Measurements from ENCODE around the gene TPSG1.

DNA sequence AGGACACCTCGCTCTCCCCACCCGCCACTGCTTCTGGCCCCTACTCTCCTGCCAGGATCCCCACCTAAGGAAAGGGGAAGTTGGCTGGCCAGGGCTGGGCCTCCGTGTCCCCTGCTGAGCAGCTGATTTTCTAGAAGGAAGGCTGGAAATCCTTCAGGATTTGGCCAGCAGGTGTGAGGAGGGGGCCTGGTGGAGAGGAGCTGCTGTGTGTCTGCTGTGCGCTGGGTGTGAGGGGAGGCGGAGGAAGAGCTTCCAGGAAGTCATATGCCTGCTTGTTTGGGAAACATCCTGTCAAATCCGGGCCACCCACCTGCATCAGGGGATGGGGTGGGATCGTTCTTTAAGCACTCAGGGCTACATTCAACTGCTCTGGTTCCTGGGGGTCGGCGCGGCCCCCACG, 28.6 kb downstream of the TPSG1 start:
- TF ChIP-seq EP300 (IDR thresholded peaks at IDR 0.05) (no peak), POLR2AphosphoS5 (IDR thresholded peaks at IDR 0.05) (no peak), POLR2A (IDR thresholded peaks at IDR 0.05) (no peak)
- TF ChIP-seq, protein P1, sequence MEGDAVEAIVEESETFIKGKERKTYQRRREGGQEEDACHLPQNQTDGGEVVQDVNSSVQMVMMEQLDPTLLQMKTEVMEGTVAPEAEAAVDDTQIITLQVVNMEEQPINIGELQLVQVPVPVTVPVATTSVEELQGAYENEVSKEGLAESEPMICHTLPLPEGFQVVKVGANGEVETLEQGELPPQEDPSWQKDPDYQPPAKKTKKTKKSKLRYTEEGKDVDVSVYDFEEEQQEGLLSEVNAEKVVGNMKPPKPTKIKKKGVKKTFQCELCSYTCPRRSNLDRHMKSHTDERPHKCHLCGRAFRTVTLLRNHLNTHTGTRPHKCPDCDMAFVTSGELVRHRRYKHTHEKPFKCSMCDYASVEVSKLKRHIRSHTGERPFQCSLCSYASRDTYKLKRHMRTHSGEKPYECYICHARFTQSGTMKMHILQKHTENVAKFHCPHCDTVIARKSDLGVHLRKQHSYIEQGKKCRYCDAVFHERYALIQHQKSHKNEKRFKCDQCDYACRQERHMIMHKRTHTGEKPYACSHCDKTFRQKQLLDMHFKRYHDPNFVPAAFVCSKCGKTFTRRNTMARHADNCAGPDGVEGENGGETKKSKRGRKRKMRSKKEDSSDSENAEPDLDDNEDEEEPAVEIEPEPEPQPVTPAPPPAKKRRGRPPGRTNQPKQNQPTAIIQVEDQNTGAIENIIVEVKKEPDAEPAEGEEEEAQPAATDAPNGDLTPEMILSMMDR (IDR thresholded peaks at IDR 0.05): no peak
